Thyroid gland (tissue), 4 donors: ENCODE results near the gene RCOR1. TPM values are rescaled to one million over a fixed set of nuclear protein-coding genes. Genes with fewer than 3 reads are reported as not detected.

Source experiments
- DNase-seq, 2 donors: peaks; one replicate each; pipeline ENCODE4 v3.0.0-alpha.2; 2019
- H3K27ac ChIP-seq, 3 donors: fragments of 200-600 bp; sonication (generic); 1 replicate in 2 of 3; 2 replicates in 1 of 3; pipeline ENCODE4 v1.5.1; 2016 to 2019; ENCODE audit warnings: mild to moderate bottlenecking in 1 of 3, moderate library complexity in 1 of 3
- H3K27me3 ChIP-seq: fragments of 200-600 bp; sonication (generic); one replicate; pipeline ENCODE4 v1.5.1; 2019
- H3K36me3 ChIP-seq, 2 donors: fragments of 200-600 bp; sonication (generic); one replicate each; pipeline ENCODE4 v1.5.1; 2016 to 2019
- H3K4me1 ChIP-seq, 2 donors: fragments of 200-600 bp; sonication (generic); one replicate each; pipeline ENCODE4 v1.5.1; 2017 to 2019
- H3K4me3 ChIP-seq, 3 donors: fragments of 200-600 bp; sonication (generic); replicated peaks in 1 of 3; 1 replicate in 2 of 3; 2 replicates in 1 of 3; pipeline ENCODE4 v1.5.1; 2016; ENCODE audit warnings: mild to moderate bottlenecking in 1 of 3
- H3K9me3 ChIP-seq: fragments of 200-600 bp; sonication (generic); one replicate; pipeline ENCODE4 v1.5.1; 2017
- POLR2A ChIP-seq, 2 donors: fragments of 450-650 bp; IDR thresholded peaks; one replicate each; pipeline ENCODE4 v1.6.1; 2017; ENCODE audit warnings: antibody characterized with exemption in 2 of 2, mild to moderate bottlenecking in 2 of 2, moderate library complexity in 1 of 2
- WGBS, 2 donors: methylation state at CpG; one replicate each; pipeline ENCODE4 v1.1.5; 2017; 5-methylcytosine and 5-hydroxymethylcytosine counted together
- intact Hi-C: fragments of 100-400 bp; cut with DNase I; formaldehyde crosslinking; loops from one replicate; pipeline ENCODE4 v1.15.1; 2023
- total RNA-seq, 4 donors: library from RNA; depleted of rRNA; stranded (reverse); fragments of >200 nt; gene quantifications; one replicate each; pipeline ENCODE4 v1.2.3, GENCODE V29; 2016
- TF ChIP-seq, protein P1 (sequence below), 6 experiments: fragments of 200-600 bp in 3 of 6; fragments of 450-650 bp in 3 of 6; sonication (generic) in 3 of 6; IDR thresholded peaks; one replicate each; pipeline ENCODE4 v1.5.1; 2016 to 2019; ENCODE audit warnings: antibody characterized with exemption in 6 of 6, mild to moderate bottlenecking in 2 of 6, inconsistent platforms in 1 of 6, moderate library complexity in 1 of 6

Gene RCOR1
- total RNA-seq, 4 donors from 2014 or later, result 9.4 to 14.2 (median 11.3) TPM

DNA sequence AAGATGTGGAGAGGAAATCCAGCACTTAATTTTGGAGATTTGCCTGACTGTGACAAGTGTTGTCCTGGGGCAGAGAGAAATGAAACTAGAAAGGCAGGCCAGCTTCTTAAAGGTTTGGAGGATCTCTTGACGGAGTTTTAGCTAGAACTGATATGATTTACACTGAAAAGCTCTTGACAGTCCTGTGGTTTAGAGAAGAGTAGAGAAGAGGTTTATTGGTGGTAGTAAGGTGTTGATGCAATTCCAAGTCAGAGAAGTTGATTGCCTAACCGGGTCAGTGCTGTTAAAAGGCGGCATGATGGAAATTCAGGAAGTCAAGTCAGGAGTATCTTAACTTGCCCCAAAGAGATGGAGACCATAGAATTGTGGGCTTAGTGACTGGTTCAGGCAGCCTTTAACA lies 95.8 kb downstream of the RCOR1 start:
- Histone ChIP-seq H3K4me3 (no peak overlapping the region), H3K36me3 (no peaks in the 10 kb centered on the region), H3K27ac (no peak overlapping the region), H3K9me3 (no peaks in the 10 kb centered on the region), H3K27me3 (no peaks in the 10 kb centered on the region), H3K4me1 (no peaks in the 10 kb centered on the region)
- DNase-seq, result no peak
- intact Hi-C loops, result no loop called here
- TF ChIP-seq, protein P1, sequence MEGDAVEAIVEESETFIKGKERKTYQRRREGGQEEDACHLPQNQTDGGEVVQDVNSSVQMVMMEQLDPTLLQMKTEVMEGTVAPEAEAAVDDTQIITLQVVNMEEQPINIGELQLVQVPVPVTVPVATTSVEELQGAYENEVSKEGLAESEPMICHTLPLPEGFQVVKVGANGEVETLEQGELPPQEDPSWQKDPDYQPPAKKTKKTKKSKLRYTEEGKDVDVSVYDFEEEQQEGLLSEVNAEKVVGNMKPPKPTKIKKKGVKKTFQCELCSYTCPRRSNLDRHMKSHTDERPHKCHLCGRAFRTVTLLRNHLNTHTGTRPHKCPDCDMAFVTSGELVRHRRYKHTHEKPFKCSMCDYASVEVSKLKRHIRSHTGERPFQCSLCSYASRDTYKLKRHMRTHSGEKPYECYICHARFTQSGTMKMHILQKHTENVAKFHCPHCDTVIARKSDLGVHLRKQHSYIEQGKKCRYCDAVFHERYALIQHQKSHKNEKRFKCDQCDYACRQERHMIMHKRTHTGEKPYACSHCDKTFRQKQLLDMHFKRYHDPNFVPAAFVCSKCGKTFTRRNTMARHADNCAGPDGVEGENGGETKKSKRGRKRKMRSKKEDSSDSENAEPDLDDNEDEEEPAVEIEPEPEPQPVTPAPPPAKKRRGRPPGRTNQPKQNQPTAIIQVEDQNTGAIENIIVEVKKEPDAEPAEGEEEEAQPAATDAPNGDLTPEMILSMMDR (IDR thresholded peaks at IDR 0.05), result no peak
- no peak for TF ChIP-seq POLR2A (IDR thresholded peaks at IDR 0.05)
- WGBS, 2 donors, result 39 to 59% methylated on average over 3 of the region's 3 CpGs

DNA sequence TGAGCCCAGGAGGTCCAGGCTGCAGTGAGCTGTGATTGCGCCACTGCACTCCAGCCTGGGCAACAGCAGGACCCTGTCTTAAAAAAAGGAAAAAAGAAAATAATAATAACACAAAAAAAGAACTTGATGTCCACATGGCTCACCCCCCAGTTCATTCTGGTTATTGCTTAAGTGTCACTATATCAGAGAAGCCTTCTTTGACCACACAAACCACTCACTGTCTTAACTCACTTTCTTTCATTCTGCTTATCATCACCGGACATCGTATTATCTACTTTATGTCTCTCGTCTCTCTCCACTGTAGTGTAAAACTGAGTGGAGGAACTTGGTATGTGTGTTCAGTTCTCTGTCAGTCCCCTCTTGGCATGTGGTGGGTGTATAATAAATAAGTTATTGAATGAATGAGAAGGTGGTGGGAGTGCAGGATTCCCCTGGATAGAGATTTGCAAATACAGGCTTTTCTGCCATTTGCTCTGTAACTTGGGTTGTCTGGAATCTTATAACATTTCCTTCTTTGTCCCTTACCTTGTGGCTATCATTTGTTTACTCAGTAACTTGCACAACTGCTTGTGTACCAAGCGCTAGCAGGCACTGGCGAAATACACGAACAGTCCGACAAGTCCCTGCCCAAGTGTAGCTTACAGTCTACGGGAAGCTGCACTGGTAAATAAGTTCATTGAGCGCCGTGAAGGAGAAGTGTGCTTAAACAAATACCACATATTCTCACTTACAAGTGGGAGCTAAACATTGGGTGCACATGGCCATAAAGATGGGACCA lies 98.2 kb downstream of the RCOR1 start:
- Histone ChIP-seq H3K4me3 (no peak overlapping the region), H3K27ac (no peak overlapping the region), H3K27me3 (no peaks in the 10 kb centered on the region), H3K4me1 (peaks cover 4 to 10% of the 10 kb centered on the region in 2 donors), H3K36me3 (no peaks in the 10 kb centered on the region), H3K9me3 (no peaks in the 10 kb centered on the region)
- DNase-seq, result no peak
- WGBS, 2 donors, result 90 to 93% methylated on average over 11 of the region's 11 CpGs
- TF ChIP-seq POLR2A (IDR thresholded peaks at IDR 0.05), result no peak
- TF ChIP-seq, protein P1 (IDR thresholded peaks at IDR 0.05), result no peak
- intact Hi-C loops, result loop anchor here (10.0 kb wide), 1 partner anchor 404 kb away; the partner anchor contains the start of gene EXOC3L4

DNA sequence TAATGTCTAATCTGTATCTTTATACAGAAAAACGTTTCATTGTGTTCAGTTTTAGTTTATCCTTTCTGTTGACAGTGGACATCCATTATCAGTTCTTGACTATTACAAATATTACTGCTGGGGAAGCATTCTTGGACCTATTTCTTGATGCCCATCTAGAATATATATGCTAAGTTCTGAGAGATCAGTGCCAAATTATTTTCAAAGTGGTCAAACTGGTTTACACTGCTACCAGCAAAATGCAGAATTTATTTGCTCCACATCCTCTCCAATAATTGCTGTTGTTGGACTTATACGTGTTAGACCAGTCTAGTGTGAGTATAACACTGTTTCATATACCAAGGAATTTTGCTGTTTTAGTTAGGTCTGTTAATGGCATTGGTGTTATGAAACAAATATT lies 99.3 kb downstream of the RCOR1 start:
- no peaks in the 10 kb centered on the region for H3K27me3 ChIP-seq
- intact Hi-C loops, result loop anchor here (10.0 kb wide), 1 partner anchor 403 kb away; the partner anchor contains the start of gene EXOC3L4
- H3K27ac ChIP-seq, result no peak overlapping the region
- H3K9me3 ChIP-seq, result no peaks in the 10 kb centered on the region
- TF ChIP-seq POLR2A (IDR thresholded peaks at IDR 0.05), result no peak
- TF ChIP-seq, protein P1 (IDR thresholded peaks at IDR 0.05), result no peak
- WGBS, 2 donors, result 48 to 51% methylated on average over 2 of the region's 2 CpGs
- no peak overlapping the region for H3K4me3 ChIP-seq
- DNase-seq, result no peak
- H3K36me3 ChIP-seq, result no peaks in the 10 kb centered on the region
- peaks cover 4 to 10% of the 10 kb centered on the region in 2 donors for H3K4me1 ChIP-seq

DNA sequence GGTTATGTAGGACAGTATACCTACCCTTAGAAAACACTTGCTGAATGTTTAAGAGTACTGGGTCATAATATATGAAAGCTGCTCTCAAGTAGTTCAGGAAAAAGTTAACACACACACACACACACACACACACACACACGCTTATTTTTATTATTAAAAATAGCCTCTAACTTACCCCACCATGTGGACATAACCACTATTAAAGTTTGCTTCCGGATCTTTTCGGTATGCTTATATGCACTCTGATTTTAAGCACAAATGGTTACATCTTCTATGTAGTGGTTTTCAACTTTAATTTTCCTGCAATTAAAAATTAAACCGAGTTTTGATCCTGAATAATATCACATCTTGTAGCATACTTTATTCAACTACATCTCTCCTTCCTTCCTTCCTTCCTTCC lies 99.9 kb downstream of the RCOR1 start:
- Histone ChIP-seq H3K9me3 (no peaks in the 10 kb centered on the region), H3K4me3 (no peak overlapping the region), H3K36me3 (no peaks in the 10 kb centered on the region), H3K27ac (no peak overlapping the region), H3K27me3 (no peaks in the 10 kb centered on the region), H3K4me1 (peaks cover 10% of the 10 kb centered on the region in 2 donors)
- WGBS, 2 donors, result 75 to 80% methylated on average over 4 of the region's 4 CpGs
- TF ChIP-seq POLR2A (IDR thresholded peaks at IDR 0.05), result no peak
- TF ChIP-seq, protein P1 (IDR thresholded peaks at IDR 0.05), result no peak
- DNase-seq, result no peak
- intact Hi-C loops, result loop anchor here (10.0 kb wide), 1 partner anchor 402 kb away; the partner anchor contains the start of gene EXOC3L4
